G401.6 (cell line): Measurements from ENCODE around the gene PACSIN3.

Source experiments
- FAIRE-seq: peaks from 2 replicates; lab custom pipeline; 2012; peaks lifted over from hg19 to GRCh38; lab: Jason Lieb, UNC

Gene PACSIN3

GRCh38 chr11:47152126-47152952 is 33.9 kb downstream of the PACSIN3 start:
- FAIRE-seq: no peak

GRCh38 chr11:47149782-47150181 is 36.5 kb downstream of the PACSIN3 start:
- no peak for FAIRE-seq

GRCh38 chr11:47148903-47149531 is 37.2 kb downstream of the PACSIN3 start:
- FAIRE-seq: no peak

- FAIRE-seq: no peak
Measured at GRCh38 chr11:47148270-47148669, 38.0 kb downstream of the PACSIN3 start.

GRCh38 chr11:47147681-47148080 is 38.6 kb downstream of the PACSIN3 start:
- no peak for FAIRE-seq

- no peak for FAIRE-seq
Measured at GRCh38 chr11:47147250-47147649, 39.0 kb downstream of the PACSIN3 start.

GRCh38 chr11:47144541-47144940 is 41.7 kb downstream of the PACSIN3 start:
- FAIRE-seq: no peak

GRCh38 chr11:47143322-47143721 is 42.9 kb downstream of the PACSIN3 start:
- FAIRE-seq: no peak

GRCh38 chr11:47139878-47140277 is 46.4 kb downstream of the PACSIN3 start:
- no peak for FAIRE-seq

GRCh38 chr11:47137476-47137875 is 48.8 kb downstream of the PACSIN3 start:
- no peak for FAIRE-seq

GRCh38 chr11:47136921-47137320 is 49.3 kb downstream of the PACSIN3 start:
- FAIRE-seq: no peak

GRCh38 chr11:47136327-47136726 is 49.9 kb downstream of the PACSIN3 start:
- FAIRE-seq: no peak

- no peak for FAIRE-seq
Measured at GRCh38 chr11:47132981-47133380, 53.3 kb downstream of the PACSIN3 start.

GRCh38 chr11:47132490-47132889 is 53.7 kb downstream of the PACSIN3 start:
- FAIRE-seq: no peak

- FAIRE-seq: no peak
Measured at GRCh38 chr11:47131136-47131535, 55.1 kb downstream of the PACSIN3 start.

- FAIRE-seq: no peak
Measured at GRCh38 chr11:47130543-47130942, 55.7 kb downstream of the PACSIN3 start.
